Measurements from ENCODE around the gene GATD1. TPM values are rescaled to one million over a fixed set of nuclear protein-coding genes. Genes with fewer than 3 reads are reported as not detected.
A peak's percentile ranks its signal among the peaks of the same experiment; 100 is the strongest.

GATD1 gene
- total and polyA plus RNA-seq, 8 donors, result 9.9 to 68.1 (median 22.9) TPM

- H3K4me1 ChIP-seq, result peaks cover 34 to 52% (median 41%) of the 10 kb centered on the region in 4 donors
- H3K27ac ChIP-seq, result peak overlapping the region; percentile 86 to 92 (median 89)
- TF ChIP-seq EP300 (IDR thresholded peaks at IDR 0.05) (no peak), POLR2A (IDR thresholded peaks at IDR 0.05) (no peak), POLR2AphosphoS5 (IDR thresholded peaks at IDR 0.05) (no peak), CTCF (IDR thresholded peaks at IDR 0.05) (no peak)
- peaks cover under 1 to 14% (median 2%) of the 10 kb centered on the region in 3 donors for H3K27me3 ChIP-seq
- no peaks in the 10 kb centered on the region for H3K9me3 ChIP-seq
- DNase-seq, result peak; percentile 64 to 73
- WGBS, 5 donors, result 20 to 39% (median 31%) methylated on average over 32 to 38 of the region's 38 CpGs
- H3K4me3 ChIP-seq, result peak overlapping the region; percentile 66 to 96 (median 77)
- H3K36me3 ChIP-seq, result peaks cover 20 to 48% (median 37%) of the 10 kb centered on the region in 4 donors
- intact Hi-C loops (cut with DNase I; ENCODE audit: low total_unique reads), result no loop called here
Measured at GRCh38 chr11:794766-795633, 17.7 kb upstream of the GATD1 start.

DNA sequence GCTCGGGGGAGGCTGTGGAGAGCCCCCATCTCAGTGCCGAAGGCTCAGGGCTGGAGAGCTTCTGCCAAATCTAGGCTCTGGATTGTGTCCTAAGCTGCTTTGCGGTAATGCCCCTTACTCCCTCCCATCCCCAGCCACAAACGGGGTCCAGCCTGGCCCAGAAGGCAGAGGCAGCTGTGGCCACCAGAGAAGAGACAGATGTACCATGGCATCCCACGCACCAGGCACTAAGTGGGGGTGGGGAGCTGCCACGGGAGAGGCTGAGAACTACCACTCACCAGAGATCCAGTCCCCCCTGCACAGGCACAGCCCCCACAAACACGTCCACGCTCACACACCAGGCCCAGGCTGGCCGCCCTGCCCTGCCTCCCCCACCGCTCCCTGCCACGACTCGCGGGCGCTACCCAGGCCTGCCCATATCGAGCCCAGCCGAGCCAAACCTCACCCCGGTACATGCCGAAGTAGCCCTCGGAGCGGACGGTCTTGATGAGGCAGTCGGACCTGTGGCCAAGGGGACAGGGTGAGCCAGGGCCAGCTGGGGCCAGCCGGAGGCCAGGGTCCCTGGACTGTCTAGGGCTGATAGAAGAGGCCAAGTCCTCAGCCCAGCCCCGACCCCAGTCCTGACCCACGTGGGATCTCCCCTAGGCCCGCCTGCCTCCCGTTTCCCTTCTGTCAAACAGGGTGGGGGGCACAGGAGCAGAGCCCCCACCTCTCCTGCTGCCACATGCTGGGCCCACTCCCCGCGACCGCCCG lies 16.9 kb upstream of the GATD1 start:
- intact Hi-C loops (cut with DNase I; ENCODE audit: low total_unique reads), result no loop called here
- TF ChIP-seq POLR2AphosphoS5 (IDR thresholded peaks at IDR 0.05), result no peak
- TF ChIP-seq CTCF (IDR thresholded peaks at IDR 0.05), result no peak
- no peak for TF ChIP-seq POLR2A (IDR thresholded peaks at IDR 0.05)
- no peak for TF ChIP-seq EP300 (IDR thresholded peaks at IDR 0.05)
- Histone ChIP-seq H3K9me3 (no peaks in the 10 kb centered on the region), H3K27ac (peak overlapping the region in 2 of 5 donors; percentile 87 to 91), H3K27me3 (peaks cover 5 to 22% (median 10%) of the 10 kb centered on the region in 3 donors), H3K4me1 (peaks cover 37 to 60% (median 46%) of the 10 kb centered on the region in 4 donors), H3K36me3 (peaks cover 17 to 40% (median 29%) of the 10 kb centered on the region in 4 donors), H3K4me3 (peak overlapping the region in 3 of 4 donors; percentile 66 to 96 (median 87))
- WGBS, 5 donors, result 77 to 90% (median 79%) methylated on average over 28 to 31 of the region's 31 CpGs
- no peak for DNase-seq

DNA sequence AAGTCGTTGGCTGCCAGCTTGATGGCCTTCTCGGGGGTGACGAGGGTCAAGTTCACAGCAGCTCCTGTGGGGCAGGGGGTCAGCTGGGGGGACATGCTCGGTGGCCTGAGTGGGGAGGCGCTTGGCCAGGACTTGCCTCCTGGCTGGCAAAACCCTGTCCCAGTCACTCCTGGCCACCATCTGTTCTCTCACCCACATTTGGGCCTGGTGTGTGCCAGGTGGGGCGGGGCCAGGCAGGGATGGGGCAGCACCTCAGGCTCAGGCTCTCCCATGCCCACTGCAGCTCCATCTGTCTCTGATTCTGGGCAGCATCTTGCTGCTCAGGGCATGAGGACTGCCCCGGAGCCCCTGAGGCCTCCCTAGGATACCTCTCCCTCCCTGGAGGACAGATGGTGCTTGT lies 16.3 kb upstream of the GATD1 start:
- TF ChIP-seq POLR2A (IDR thresholded peaks at IDR 0.05), result no peak
- no peak for TF ChIP-seq CTCF (IDR thresholded peaks at IDR 0.05)
- no peak for TF ChIP-seq EP300 (IDR thresholded peaks at IDR 0.05)
- TF ChIP-seq POLR2AphosphoS5 (IDR thresholded peaks at IDR 0.05), result no peak
- WGBS, 5 donors, result 82 to 93% (median 86%) methylated on average over 5 to 7 of the region's 7 CpGs
- Histone ChIP-seq H3K27ac (no peak overlapping the region), H3K9me3 (no peaks in the 10 kb centered on the region), H3K4me1 (peaks cover 37 to 60% (median 45%) of the 10 kb centered on the region in 4 donors), H3K4me3 (no peak overlapping the region), H3K36me3 (peaks cover 15 to 38% (median 29%) of the 10 kb centered on the region in 4 donors), H3K27me3 (peaks cover 5 to 29% (median 16%) of the 10 kb centered on the region in 3 donors)
- DNase-seq, result no peak
- intact Hi-C loops (cut with DNase I; ENCODE audit: low total_unique reads), result no loop called here

DNA sequence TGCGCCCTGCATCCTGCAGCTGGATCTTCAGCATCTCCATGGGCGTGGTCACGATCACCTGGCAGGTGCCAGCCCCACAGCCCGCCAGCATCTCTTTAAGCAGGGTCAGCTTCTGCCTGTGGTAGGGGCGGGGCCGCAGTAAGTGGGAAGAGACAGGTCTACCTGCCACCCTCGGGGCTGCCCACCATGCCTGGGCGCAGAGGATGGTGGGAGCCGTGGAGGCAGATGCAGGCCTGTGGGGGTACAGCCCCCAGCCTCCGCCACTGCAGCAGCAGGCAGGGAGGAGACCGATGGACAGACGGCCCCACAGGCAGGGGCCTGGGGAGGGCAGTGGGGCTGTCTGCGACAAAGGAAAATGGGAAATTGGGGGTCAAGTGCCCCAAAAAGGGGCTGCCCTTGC lies 15.6 kb upstream of the GATD1 start:
- Histone ChIP-seq H3K36me3 (peaks cover 15 to 38% (median 29%) of the 10 kb centered on the region in 4 donors), H3K27me3 (peaks cover 5 to 35% (median 23%) of the 10 kb centered on the region in 3 donors), H3K27ac (no peak overlapping the region), H3K4me3 (no peak overlapping the region), H3K9me3 (no peaks in the 10 kb centered on the region), H3K4me1 (peaks cover 33 to 55% (median 41%) of the 10 kb centered on the region in 4 donors)
- intact Hi-C loops (cut with DNase I; ENCODE audit: low total_unique reads), result no loop called here
- WGBS, 5 donors, result 89 to 94% (median 92%) methylated on average over 7 to 13 of the region's 13 CpGs
- no peak for DNase-seq
- no peak for TF ChIP-seq POLR2AphosphoS5 (IDR thresholded peaks at IDR 0.05)
- TF ChIP-seq EP300 (IDR thresholded peaks at IDR 0.05), result no peak
- TF ChIP-seq CTCF (IDR thresholded peaks at IDR 0.05), result no peak
- TF ChIP-seq POLR2A (IDR thresholded peaks at IDR 0.05), result no peak

All from stomach (tissue), 9 donors.